ENCODE results near the gene EPHX1. TPM values are rescaled to one million over a fixed set of nuclear protein-coding genes. Genes with fewer than 3 reads are reported as not detected.

EPHX1 gene
- total RNA-seq, 4 donors from 2014 or later = 30.3 to 72.8 (median 53.7) TPM

- Histone ChIP-seq H3K36me3 (peaks cover 86% of the 10 kb centered on the region), H3K4me3 (no peak overlapping the region), H3K27me3 (no peaks in the 10 kb centered on the region), H3K27ac (no peak overlapping the region), H3K9me3 (no peaks in the 10 kb centered on the region), H3K4me1 (peaks cover 20% of the 10 kb centered on the region)
- no peak for DNase-seq (ENCODE audit: low spot score in 2 of 2)
- TF ChIP-seq POLR2A (IDR thresholded peaks at IDR 0.05) (no peak), POLR2AphosphoS5 (IDR thresholded peaks at IDR 0.05) (no peak), EP300 (IDR thresholded peaks at IDR 0.05) (no peak), CTCF (IDR thresholded peaks at IDR 0.05) (no peak)
- WGBS = 90% methylated on average over 7 of the region's 7 CpGs
These were observed 40.4 kb downstream of the EPHX1 start for GRCh38 chr1:225850370-225850769.

- no peak overlapping the region for H3K4me3 ChIP-seq
- H3K9me3 ChIP-seq = no peaks in the 10 kb centered on the region
- peaks cover 13% of the 10 kb centered on the region for H3K4me1 ChIP-seq
- DNase-seq (ENCODE audit: low spot score in 2 of 2) = no peak
- peaks cover 83% of the 10 kb centered on the region for H3K36me3 ChIP-seq
- WGBS = 57% methylated on average over 4 of the region's 4 CpGs
- H3K27me3 ChIP-seq = no peaks in the 10 kb centered on the region
- no peak overlapping the region for H3K27ac ChIP-seq
- TF ChIP-seq POLR2AphosphoS5 (IDR thresholded peaks at IDR 0.05) (no peak), CTCF (IDR thresholded peaks at IDR 0.05) (no peak), EP300 (IDR thresholded peaks at IDR 0.05) (no peak), POLR2A (IDR thresholded peaks at IDR 0.05) (no peak)
These were observed 41.9 kb downstream of the EPHX1 start for GRCh38 chr1:225851805-225852204.

GRCh38 chr1:225852413-225853124 lies 42.6 kb downstream of the EPHX1 start:
- WGBS = 88% methylated on average over 13 of the region's 13 CpGs
- H3K4me3 ChIP-seq = no peak overlapping the region
- no peak for DNase-seq (ENCODE audit: low spot score in 2 of 2)
- H3K27me3 ChIP-seq = no peaks in the 10 kb centered on the region
- no peaks in the 10 kb centered on the region for H3K9me3 ChIP-seq
- peaks cover 83% of the 10 kb centered on the region for H3K36me3 ChIP-seq
- H3K4me1 ChIP-seq = peaks cover 12% of the 10 kb centered on the region
- TF ChIP-seq CTCF (IDR thresholded peaks at IDR 0.05) = no peak
- TF ChIP-seq POLR2AphosphoS5 (IDR thresholded peaks at IDR 0.05) = no peak
- TF ChIP-seq EP300 (IDR thresholded peaks at IDR 0.05) = no peak
- no peak for TF ChIP-seq POLR2A (IDR thresholded peaks at IDR 0.05)
- H3K27ac ChIP-seq = no peak overlapping the region

- H3K27me3 ChIP-seq = no peaks in the 10 kb centered on the region
- H3K4me1 ChIP-seq = peaks cover 3% of the 10 kb centered on the region
- no peaks in the 10 kb centered on the region for H3K9me3 ChIP-seq
- H3K4me3 ChIP-seq = no peak overlapping the region
- no peak overlapping the region for H3K27ac ChIP-seq
- no peak for TF ChIP-seq CTCF (IDR thresholded peaks at IDR 0.05)
- no peak for TF ChIP-seq POLR2A (IDR thresholded peaks at IDR 0.05)
- TF ChIP-seq POLR2AphosphoS5 (IDR thresholded peaks at IDR 0.05) = no peak
- no peak for TF ChIP-seq EP300 (IDR thresholded peaks at IDR 0.05)
- H3K36me3 ChIP-seq = peaks cover 80% of the 10 kb centered on the region
- WGBS = 95% methylated on average over 12 of the region's 12 CpGs
- DNase-seq (ENCODE audit: low spot score in 2 of 2) = no peak
These were observed 43.5 kb downstream of the EPHX1 start for GRCh38 chr1:225853441-225853840.

- Histone ChIP-seq H3K36me3 (peaks cover 92% of the 10 kb centered on the region), H3K4me3 (no peak overlapping the region)
These were observed 45.8 kb downstream of the EPHX1 start for GRCh38 chr1:225855503-225856300.

More at GRCh38 chr1:225855503-225856300, 45.8 kb downstream of the EPHX1 start:
- H3K27ac ChIP-seq = no peak overlapping the region
- H3K4me1 ChIP-seq = no peaks in the 10 kb centered on the region
- H3K27me3 ChIP-seq = no peaks in the 10 kb centered on the region
- H3K9me3 ChIP-seq = no peaks in the 10 kb centered on the region
- TF ChIP-seq POLR2A (IDR thresholded peaks at IDR 0.05) = no peak
- TF ChIP-seq POLR2AphosphoS5 (IDR thresholded peaks at IDR 0.05) = no peak
- DNase-seq (ENCODE audit: low spot score in 2 of 2) = no peak
- WGBS = 76% methylated on average over 10 of the region's 10 CpGs

Measured in suprapubic skin (tissue), 4 donors.